Endometrial microvascular endothelial cells (primary cell): ENCODE measurements around the gene FBXO42. TPM values are rescaled to one million over a fixed set of nuclear protein-coding genes. Genes with fewer than 3 reads are reported as not detected.

Experiments
- in situ Hi-C: cut with HindIII; loops from 2 replicates; pipeline ENCODE4 v1.10.0; 2017; ENCODE audit warnings: low sequenced_read_pairs, low pct_unique_long_range_greater_than_20kb; ENCODE audit errors: inconsistent ontology term
- total RNA-seq: library from RNA; depleted of rRNA; stranded (reverse); fragments of >200 nt; gene quantifications from one replicate; pipeline ENCODE4 v1.2.3, GENCODE V29; 2015; ENCODE audit errors: inconsistent ontology term

The FBXO42 gene
- 21.1 TPM for total RNA-seq

DNA sequence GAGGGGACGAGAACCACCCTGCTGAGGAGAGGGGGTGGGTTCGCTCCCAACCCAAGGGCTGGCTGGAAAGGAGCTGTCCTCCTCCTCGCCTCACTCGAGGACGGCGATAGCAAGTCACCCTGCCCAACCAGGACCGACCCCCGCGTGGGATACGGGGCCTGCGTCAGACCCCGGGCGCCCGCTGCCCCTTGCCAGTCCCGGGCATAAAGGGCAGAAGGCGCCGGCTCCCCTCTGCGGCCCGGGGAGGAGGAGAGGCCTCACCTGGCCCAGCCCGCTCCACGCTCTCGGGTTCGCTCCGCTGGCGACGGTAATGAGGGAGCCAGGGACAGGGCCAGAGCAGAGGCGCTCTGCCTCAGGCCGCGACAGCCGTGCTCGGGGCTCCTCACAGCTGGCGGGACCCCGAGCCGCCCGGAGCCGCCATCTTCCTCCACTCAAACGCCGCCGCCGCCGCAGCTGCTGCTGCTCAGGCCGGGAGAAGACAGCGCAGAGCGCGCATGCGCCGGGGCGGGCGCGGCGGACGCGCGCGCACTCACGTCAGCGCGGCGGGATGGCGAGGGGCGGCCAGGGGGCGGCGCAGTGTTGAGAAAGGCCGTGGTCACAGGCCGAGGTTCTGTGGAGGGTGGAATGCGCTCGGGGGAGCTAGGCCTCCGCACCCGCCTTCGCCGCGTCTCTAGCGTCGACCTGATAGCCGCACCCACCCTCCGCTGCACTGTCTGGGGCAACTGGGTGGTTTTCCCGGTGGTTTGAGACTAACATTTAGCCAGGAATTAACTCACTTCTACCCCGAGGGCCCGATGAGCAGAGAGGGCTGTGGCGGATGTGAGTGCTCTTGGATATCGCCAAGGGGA, at the start of gene FBXO42:
TSS of gene FBXO42 (minus strand) at position 487 of the 848 bp plus-strand sequence. CDS start 37,062 bp downstream, outside the sequence.
- in situ Hi-C loops: loop anchor here (25.0 kb wide), 1 partner anchor 115 kb away; the partner anchor contains the start of gene CPLANE2

DNA sequence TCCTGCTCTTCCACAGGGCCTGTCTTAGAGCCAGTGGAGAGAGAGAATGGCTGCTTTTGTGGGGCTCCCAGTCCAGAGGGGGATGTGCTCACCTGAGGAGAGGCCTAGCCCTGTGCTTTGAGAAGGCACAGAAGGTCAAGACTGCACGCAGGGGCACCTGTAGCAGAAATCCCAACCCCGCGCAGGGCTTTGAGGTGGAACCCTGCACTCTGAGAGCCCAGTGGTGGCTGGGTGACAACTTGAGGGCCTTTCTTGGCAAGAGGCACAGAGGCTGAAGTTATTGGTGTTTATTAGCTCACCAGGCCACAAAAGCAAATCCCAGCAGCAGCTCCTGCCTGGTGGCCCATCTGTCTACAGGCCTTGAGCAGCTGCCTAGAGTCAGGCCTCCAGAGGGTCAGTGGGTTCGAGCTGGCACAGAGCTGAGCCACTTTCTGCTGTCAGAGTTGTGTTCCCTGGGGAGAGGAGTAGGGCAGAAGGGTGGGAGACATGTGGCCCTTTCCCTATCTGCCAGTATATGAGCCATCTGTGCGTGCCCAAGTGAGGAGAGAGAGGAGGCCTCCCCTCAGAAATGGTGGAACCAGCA, 46.2 kb upstream of the FBXO42 start:
- in situ Hi-C loops: no loop called here

DNA sequence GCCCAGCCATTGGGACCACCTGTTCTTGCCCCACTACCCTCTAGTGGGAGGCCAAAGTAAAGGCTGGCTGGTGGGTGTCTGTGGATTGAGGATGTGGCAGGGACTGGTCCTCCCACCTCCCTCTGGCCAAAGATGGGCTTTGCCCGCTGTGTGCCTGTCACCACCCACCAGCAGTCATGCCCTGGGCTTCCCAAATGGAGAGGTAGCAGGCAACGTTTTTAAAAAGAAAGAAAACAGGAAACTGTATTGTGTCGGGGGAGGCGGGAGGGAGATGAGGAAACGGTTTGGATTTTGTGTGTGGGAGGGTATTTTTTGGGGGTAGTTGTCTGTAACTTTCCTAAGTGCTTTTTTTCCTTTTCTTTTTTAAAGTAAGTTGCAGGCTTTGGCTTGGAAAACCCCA, 44.8 kb upstream of the FBXO42 start:
- in situ Hi-C loops: no loop called here

DNA sequence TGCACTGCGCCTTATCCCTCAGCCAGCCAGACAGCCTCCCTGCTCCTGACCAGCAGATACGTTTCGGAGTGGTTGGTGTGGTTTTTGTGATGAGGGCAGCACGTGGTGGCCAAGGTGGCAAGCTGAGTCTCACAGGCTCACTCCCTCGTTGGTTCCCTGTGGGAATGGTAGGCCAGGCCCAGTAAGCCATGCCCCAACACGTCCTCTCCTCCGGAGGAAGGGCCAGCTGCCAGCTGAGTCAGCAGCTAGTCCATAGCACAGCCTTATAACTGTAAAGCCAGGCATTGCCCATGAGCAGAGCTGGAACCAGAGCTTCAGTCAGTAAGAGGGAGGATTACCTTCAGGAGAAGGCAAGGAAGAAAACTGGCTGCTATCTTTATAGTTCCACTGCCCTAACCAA, 44.3 kb upstream of the FBXO42 start:
- in situ Hi-C loops: no loop called here

DNA sequence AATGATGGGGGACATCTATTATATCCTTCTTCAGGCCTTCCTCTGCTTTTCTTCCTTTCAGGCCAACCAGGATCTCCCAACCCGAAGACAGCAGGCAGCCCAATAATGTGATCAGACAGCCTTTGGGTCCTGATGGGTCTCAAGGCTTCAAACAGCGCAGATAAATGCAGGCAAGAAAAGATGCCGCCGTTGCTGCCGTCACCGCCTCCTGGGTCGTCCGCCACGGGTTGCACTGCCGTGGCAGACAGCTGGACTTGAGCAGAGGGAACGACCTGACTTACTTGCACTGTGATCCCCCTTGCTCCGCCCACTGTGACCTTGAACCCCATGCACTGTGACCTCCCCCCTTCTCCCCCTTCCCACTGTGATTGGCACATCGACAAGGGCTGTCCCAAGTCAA, 42.7 kb upstream of the FBXO42 start:
- in situ Hi-C loops: loop anchor here (5.0 kb wide), 1 partner anchor 37 kb away; no protein-coding TSS in a partner anchor

DNA sequence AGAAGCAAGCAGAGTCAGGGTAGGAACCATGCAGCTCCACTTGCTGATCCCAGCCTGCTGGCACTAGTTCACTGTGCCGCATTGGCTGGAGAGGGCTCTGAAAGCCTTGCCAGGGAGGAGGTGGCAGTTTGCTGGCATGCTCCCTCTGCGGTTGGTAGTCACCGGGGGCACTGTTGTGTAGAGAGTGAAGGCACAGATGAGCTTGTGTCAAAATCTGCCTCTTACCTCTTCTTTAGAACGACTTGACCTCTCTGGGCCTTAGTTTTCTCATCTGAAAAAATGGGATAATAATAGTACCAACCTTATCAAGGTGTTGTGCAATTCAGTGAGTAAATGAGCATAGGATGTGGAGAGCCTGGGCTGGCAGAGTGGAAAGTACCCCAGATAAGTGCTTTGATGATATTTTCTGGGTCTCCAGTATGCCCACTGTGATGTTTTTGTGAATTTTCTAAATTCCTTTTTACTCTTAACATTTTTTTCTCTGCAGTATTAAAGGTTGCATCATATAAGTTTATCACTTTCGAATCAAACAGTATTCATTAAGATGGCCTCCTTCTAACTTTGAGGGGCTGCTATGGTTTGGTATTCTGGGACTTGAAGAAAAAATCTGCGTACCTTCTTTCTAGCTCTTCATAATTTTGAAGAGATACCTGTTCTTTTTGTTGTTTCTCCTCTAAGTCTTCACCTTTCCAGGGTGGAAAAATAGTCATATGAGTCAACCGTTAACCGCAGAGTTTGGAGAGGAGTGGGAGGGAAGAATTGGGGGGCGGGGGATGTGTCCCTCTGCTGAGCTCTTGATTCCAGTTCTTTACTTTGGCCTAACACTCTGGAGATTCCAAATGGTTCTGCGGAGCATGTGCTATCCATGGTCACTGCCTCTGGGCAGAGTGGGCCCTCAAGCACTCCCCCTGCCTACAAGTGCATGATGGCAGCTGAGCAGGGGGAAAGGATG, 41.6 kb upstream of the FBXO42 start:
- in situ Hi-C loops: loop anchor here (5.0 kb wide), 1 partner anchor 38 kb away; no protein-coding TSS in a partner anchor

DNA sequence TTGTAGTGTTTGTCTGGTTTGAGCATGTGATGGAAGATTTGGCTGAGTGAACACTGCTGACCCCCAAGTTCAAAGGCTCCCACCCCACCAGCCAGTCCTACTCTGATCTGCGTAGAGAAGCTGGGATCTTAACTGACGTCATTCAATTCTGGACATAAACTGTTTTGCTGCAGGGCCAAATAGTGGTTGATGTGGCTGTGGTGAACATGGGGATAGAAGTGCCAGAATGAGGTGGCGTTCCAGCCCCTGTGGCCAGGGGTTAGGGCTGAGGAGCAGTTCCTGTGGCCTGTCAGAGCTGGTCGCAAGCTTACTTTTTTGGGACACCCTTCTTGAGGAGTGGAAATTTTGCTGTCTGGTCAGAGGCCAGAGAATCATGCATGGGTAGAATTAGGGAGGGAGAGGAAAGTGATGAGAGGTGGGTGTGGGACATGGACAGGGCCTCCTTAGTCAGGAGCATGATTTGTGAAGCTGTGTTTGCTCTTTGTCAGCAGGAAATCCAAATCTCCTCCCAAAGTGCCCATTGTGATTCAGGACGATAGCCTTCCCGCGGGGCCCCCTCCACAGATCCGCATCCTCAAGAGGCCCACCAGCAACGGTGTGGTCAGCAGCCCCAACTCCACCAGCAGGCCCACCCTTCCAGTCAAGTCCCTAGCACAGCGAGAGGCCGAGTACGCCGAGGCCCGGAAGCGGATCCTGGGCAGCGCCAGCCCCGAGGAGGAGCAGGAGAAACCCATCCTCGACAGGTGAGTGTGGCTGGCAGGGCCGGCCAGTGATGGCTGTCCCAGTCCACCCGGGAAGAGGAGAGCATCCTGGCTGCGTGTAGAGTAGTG, 40.7 kb upstream of the FBXO42 start:
- in situ Hi-C loops: loop anchor here (5.0 kb wide), 1 partner anchor 39 kb away; no protein-coding TSS in a partner anchor

DNA sequence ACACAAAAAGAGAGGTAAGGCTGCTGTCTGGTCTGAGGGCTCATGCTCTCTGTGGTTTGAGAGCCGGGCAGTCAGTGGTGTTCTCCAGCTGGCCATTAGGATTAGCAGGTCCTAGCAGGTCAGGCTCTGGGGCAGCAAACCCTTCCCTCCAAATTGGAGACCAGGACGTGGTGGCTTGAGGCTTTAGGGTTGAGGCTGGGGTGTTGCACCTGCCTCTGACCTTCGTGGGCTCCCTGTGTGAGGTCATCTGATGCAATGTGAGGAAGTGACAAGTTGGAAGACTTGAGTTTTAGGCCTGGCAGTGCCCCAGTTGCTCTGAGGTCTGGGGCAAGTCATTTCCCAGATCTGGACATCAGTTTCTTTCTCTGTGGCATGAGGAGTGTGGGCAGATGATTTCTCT, 39.1 kb upstream of the FBXO42 start:
- in situ Hi-C loops: loop anchor here (5.0 kb wide), 1 partner anchor 41 kb away; no protein-coding TSS in a partner anchor

DNA sequence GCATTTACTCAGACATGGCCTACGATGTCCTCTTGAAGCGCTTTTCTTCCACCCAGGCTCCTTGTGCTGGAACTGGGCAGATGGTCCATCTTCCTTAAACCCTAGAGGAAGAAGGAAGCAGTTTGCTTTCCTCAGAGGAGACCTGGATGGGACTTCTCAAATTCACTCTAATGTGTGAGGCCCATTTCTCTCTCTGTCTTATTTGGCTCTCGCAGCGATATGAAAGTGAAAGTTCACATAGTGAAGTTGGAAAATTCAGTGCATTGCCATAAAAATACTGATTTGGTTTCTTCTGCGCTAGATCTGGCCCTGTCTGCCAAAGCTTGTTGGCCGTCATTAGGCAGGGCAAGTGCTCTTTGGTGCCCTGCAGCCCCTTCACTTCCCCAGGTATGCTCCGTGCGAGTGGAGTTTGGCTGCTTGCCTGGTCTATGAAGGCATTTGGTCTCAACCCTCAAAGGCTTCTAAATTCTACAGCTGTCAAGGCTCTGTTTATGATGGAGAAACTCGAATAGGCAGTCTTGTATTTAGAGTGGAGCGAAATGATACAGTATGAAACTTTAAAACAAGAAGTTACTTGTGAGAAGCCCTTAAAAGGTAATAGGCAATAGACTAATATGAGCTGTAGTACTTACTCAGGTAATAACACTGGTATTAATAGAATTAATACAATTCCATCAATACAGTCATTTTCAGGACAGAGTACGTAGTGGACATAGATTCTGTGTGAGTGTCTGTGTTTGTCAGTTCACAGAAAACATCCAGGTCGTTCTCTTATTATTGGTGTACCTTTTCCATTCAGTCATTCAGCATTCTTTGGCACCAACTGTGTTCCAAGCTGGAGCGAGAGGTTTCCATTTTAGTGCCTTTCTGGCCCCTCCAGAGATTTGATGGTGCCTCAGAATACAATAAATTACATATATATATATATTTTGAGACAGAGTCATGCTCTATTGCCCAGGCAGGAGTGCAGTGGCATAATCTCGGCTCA, 35.2 kb upstream of the FBXO42 start:
- in situ Hi-C loops: no loop called here

DNA sequence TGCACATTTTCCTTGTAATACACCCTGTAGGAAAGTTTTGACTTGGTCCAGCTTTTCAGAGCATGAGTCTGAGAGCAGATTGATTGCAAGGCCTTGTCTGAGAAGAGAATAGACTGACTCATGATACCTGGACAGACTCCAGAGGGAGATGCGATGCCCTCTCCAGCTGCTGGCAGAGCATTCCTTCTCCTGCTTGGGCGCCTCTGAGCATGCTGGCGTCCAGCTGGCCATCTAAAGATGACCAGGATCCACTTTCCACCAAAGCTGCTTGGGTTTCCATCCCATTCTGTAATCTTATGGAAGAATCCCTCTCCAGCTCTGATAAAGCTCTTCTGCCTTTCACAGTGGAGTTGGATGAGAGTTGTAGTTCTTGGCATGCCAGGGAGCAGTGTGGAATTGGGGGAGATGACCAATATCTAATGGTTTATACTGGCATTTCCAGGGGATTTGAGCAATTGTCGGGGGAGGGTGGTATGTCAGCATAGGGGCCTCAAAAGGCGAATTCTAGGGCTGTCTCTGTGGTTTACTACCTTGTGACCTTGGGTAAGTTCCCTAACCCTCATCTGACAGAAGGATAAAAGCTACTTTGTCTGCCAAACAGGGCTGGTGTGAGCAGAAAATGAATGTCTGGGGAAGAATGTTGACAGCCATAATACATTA, 34.3 kb upstream of the FBXO42 start:
- in situ Hi-C loops: no loop called here

DNA sequence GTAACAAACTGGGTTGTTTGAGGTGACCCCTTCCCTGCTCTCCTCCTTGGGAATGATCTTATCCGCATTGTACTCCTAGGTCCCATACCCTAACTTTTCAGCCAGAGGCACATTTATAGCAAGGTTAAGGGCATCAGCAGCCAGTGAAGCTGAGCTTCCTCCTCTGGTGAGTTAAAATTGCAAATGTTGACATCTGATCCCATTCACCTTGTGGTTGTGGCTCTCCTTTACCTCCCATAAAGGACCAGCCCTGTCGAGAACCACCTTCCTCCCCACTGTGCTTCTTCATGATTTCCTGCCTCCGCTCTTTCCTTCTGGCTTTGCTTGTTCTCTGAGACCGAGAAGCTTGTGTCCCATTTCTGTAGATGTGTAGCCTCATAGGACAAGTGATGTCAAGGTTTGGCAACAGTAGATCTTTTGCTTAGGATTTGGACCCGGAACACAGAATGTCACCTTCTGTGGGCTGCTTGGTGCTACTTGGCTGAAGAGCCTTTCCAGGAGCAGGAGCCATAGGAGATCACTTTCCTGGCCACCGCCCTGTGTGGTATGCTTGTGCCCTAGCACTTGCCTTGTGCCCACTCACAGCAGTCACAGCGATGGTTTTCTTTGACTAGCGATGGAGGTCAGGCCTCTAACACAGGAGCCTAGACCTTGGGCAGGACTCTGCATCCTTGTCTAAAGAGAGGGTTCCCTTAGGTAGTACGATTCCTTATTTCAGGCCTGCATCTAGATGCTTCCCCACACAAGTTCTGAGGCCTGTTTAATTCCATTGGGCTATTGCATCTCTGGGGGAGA, 33.6 kb upstream of the FBXO42 start:
- in situ Hi-C loops: no loop called here

DNA sequence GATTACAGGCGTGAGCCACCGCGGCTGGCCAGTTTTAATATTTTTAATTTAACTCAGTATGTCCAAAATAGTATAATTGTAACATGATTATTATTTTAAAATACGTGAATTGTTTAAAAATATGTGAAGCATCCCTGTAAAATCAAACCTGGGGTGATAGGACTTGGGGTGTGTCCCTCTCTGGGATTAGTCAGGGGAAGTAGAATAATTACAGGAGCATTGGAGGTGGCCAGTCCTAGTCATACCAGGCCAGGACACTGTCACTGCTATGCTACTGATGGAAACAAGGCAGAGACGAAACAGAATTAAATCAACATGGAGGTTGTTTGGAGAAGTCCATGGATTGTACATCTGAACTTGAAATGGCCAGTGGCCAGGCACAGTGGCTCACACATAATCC, 31.6 kb upstream of the FBXO42 start:
- in situ Hi-C loops: no loop called here

DNA sequence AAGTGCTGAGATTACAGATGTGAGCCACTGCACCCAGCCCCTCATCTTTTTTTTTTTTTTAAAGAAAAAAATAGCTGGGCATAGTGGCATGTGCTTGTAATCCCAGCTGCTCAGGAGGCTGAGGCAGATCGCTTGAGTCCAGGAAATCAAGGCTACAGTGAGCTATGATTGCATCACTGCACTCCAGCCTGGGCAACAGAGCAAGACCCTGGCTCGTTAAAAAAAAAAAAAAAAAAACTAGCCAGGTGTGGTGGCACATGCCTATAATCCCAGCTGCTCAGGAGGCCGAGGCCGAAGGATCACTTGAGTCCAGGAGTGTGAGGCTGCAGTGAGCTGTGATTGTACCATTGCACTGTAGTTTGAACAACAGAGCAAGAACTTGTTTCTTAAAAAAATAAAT, 28.6 kb upstream of the FBXO42 start:
- in situ Hi-C loops: no loop called here

DNA sequence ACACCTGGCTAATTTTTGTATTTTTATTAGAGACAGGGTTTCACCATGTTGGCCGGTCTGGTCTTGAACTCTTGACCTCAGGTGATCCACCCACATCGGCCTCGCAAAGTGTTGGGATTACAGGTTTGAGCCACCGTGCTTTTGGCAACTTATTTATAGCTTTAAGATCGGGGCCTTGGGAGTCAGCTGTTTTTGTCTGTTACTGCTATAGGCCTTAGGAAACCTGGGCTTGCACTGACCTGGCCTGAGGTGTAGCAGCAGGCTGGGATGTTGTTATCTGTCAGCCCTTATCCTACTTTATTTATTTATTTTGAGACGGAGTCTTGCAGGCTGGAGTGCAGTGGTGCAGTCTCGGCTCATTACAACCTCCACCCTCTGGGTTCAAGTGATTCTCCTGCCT, 26.2 kb upstream of the FBXO42 start:
- in situ Hi-C loops: no loop called here

DNA sequence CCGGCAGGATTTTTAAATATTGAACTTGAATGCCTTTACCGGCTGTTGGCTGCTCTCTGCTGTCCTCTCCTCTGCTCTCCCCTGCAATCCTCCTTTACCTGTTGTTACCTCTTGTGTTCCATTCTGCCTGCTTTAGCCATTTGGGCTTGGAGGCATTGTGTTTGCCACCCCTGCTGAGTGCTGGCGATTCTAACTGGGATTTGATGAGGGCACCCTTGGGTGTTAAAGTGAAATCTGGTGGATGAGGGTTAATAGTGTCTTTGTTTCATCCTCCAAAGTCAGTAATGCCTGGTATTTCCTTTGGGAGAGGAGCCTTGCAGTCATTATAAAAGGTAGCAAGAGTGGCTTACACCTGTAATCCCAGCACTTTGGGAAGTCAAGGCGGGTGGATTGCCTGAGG, 24.7 kb upstream of the FBXO42 start:
- in situ Hi-C loops: no loop called here
